Neural cell (in vitro differentiated cells): Measurements from ENCODE around the gene HHIPL1.

Experiments used
- CTCF ChIP-seq: fragments of 450-650 bp; IDR thresholded peaks from 2 replicates; pipeline ENCODE4 v1.5.1; 2014; ENCODE audit warnings: antibody characterized with exemption, mild to moderate bottlenecking, moderate library complexity; ENCODE audit not compliant: poor library complexity, severe bottlenecking
- EP300 ChIP-seq: fragments of 450-650 bp; conservative IDR thresholded peaks from 2 replicates; pipeline ENCODE4 v1.6.1; 2014; ENCODE audit warnings: antibody characterized with exemption, mild to moderate bottlenecking, moderate library complexity; ENCODE audit not compliant: poor library complexity, severe bottlenecking
- EZH2 ChIP-seq: fragments of 200-600, 300-800 bp; shearing (Covaris generic), sonication (generic); IDR thresholded peaks from 2 replicates; pipeline ENCODE4 v1.6.1; 2014; ENCODE audit warnings: antibody characterized with exemption, low read length, borderline replicate concordance, mild to moderate bottlenecking; ENCODE audit not compliant: insufficient read depth, poor library complexity, severe bottlenecking
- MXI1 ChIP-seq: fragments of 450-650 bp; conservative IDR thresholded peaks from 2 replicates; pipeline ENCODE4 v1.6.1; 2014; ENCODE audit warnings: antibody characterized with exemption, mild to moderate bottlenecking; ENCODE audit not compliant: poor library complexity, severe bottlenecking
- POLR2AphosphoS5 ChIP-seq: IDR thresholded peaks from 2 replicates; pipeline ENCODE4 v1.6.1; 2012
- REST ChIP-seq: IDR thresholded peaks from 2 replicates; pipeline ENCODE4 v1.6.1; 2012; ENCODE audit warnings: borderline replicate concordance
- SMC3 ChIP-seq: fragments of 450-650 bp; conservative IDR thresholded peaks from 2 replicates; pipeline ENCODE4 v1.6.1; 2014; ENCODE audit warnings: antibody characterized with exemption, mild to moderate bottlenecking, moderate library complexity; ENCODE audit not compliant: poor library complexity

GRCh38 chr14:99615497-99616157 lies 29.3 kb upstream of the HHIPL1 start:
- TF ChIP-seq MXI1 (no peak), POLR2AphosphoS5 (no peak), CTCF (no peak), SMC3 (no peak), REST (no peak), EZH2 (no peak), EP300 (no peak)
